Osteoblast (primary cell): Measurements from ENCODE around the gene FADS1. TPM values are rescaled to one million over a fixed set of nuclear protein-coding genes. Genes with fewer than 3 reads are reported as not detected.

Experiments used
- DNase-seq: peaks from one replicate; pipeline ENCODE4 v3.0.0; 2011; ENCODE audit warnings: low spot score, mixed read lengths; ENCODE audit not compliant: insufficient read length; ENCODE audit errors: missing footprints
- H2AFZ ChIP-seq: 2 replicates; pipeline ENCODE4 v1.6.0; 2011; ENCODE audit warnings: mild to moderate bottlenecking, low read length
- H3K27ac ChIP-seq: 2 replicates; pipeline ENCODE4 v1.5.1; 2011; ENCODE audit warnings: mild to moderate bottlenecking, low read depth, low read length, moderate library complexity
- H3K27me3 ChIP-seq: 2 replicates; pipeline ENCODE4 v1.6.0; 2012; ENCODE audit warnings: mild to moderate bottlenecking, control low read depth, inconsistent platforms, low read length, moderate library complexity; ENCODE audit not compliant: insufficient read depth
- H3K36me3 ChIP-seq: 2 replicates; pipeline ENCODE4 v1.5.1; 2011; ENCODE audit warnings: mild to moderate bottlenecking, low read length, control low read depth, moderate library complexity; ENCODE audit not compliant: insufficient read depth
- H3K4me1 ChIP-seq: 2 replicates; pipeline ENCODE4 v1.5.1; 2011; ENCODE audit warnings: mild to moderate bottlenecking, low read length, control low read depth, moderate library complexity; ENCODE audit not compliant: insufficient read depth
- H3K4me2 ChIP-seq: 2 replicates; pipeline ENCODE4 v1.6.0; 2011; ENCODE audit warnings: mild to moderate bottlenecking, low read length; ENCODE audit not compliant: insufficient read depth
- H3K4me3 ChIP-seq: fragments of 200-600 bp; sonication (generic); 3 replicates; pipeline ENCODE4 v1.5.1; 2012; ENCODE audit warnings: mild to moderate bottlenecking, low read length, inconsistent platforms; ENCODE audit not compliant: insufficient read depth
- H3K79me2 ChIP-seq: 2 replicates; pipeline ENCODE4 v1.6.0; 2012; ENCODE audit warnings: mild to moderate bottlenecking, low read length, control low read depth, inconsistent platforms; ENCODE audit not compliant: insufficient read depth
- H3K9me3 ChIP-seq: 2 replicates; pipeline ENCODE4 v1.5.1; 2011; ENCODE audit warnings: low read depth, low read length, control low read depth
- H4K20me1 ChIP-seq: 2 replicates; pipeline ENCODE4 v1.6.0; 2012; ENCODE audit warnings: mild to moderate bottlenecking, low read length, control low read depth; ENCODE audit not compliant: insufficient read depth
- CTCF ChIP-seq: IDR thresholded peaks from 2 replicates; pipeline ENCODE4 v1.5.1; 2011; ENCODE audit warnings: mild to moderate bottlenecking, low read depth, low read length, moderate library complexity; ENCODE audit errors: extremely low read depth
- total RNA-seq: library from RNA; depleted of rRNA; stranded (reverse); fragments of >200 nt; gene quantifications from 2 replicates; pipeline ENCODE4 v1.2.3, GENCODE V29; 2012

FADS1 gene
- total RNA-seq, 1 donor, result 303 TPM

GRCh38 chr11:61846362-61847020 lies 29.7 kb upstream of the FADS1 start:
- Histone ChIP-seq H3K4me1 (no peaks in the 10 kb centered on the region), H3K79me2 (no peaks in the 10 kb centered on the region), H3K4me3 (no peak overlapping the region), H3K36me3 (peaks cover 29% of the 10 kb centered on the region), H4K20me1 (no peaks in the 10 kb centered on the region), H3K27ac (no peak overlapping the region), H2AFZ (no peak overlapping the region), H3K4me2 (no peak overlapping the region), H3K27me3 (no peaks in the 10 kb centered on the region), H3K9me3 (no peaks in the 10 kb centered on the region)
- DNase-seq, result no peak
- no peak for TF ChIP-seq CTCF

DNA sequence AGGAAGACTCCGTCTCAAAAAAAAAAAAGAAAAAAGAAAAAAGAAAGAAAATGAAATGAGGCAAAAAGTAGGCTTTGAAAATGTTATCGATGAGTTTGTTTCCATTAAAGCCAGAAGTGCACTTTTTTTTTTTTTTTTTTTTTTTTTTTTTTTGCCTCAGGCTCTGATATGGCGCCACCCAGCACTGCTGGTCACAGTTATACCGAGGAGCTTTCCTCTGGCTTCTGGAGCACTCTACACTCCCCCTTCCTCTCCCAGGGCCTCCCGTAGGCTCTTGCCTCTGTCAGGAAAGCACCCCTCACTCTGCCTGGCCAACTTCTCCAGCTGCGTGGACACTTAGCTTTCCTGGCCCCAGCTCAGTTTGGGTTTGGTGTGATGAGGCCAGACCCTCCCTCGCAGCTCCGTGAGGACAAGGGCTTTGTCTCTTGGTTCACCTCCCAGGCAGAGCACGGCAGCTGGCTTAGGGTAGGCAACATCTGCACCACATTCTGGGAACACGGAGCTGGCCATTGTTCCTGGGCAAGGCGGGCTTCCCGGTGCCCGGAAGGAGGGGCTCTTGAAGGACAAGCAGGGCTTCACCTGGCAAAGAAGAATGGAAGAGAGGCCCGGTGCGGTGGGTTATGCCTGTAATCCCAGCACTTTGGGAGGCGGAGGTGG lies 28.2 kb upstream of the FADS1 start:
- H3K36me3 ChIP-seq, result peaks cover 32% of the 10 kb centered on the region
- H4K20me1 ChIP-seq, result no peaks in the 10 kb centered on the region

DNA sequence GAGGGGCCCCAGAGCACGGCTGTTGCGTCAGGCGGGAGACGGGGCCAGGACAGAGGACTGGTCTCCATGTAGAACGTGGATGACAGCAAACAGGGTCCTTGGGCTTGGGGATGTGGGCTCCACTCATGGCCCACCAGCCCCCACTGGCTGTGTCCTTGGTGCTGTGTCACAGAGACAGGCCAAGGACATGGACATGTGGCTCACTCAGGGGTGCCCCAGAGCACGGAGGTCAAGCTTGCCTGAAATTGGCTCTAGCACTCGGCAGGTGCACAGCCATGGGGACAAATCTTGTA lies 25.7 kb upstream of the FADS1 start:
- Histone ChIP-seq H3K4me1 (no peaks in the 10 kb centered on the region), H3K27ac (no peak overlapping the region), H3K4me2 (no peak overlapping the region), H2AFZ (no peak overlapping the region), H3K36me3 (peaks cover 27% of the 10 kb centered on the region), H3K4me3 (no peak overlapping the region), H3K9me3 (no peaks in the 10 kb centered on the region), H4K20me1 (no peaks in the 10 kb centered on the region), H3K27me3 (no peaks in the 10 kb centered on the region), H3K79me2 (no peaks in the 10 kb centered on the region)
- no peak for TF ChIP-seq CTCF
- DNase-seq, result no peak

More for the DNA sequence above, 28.2 kb upstream of the FADS1 start:
- H3K4me2 ChIP-seq, result no peak overlapping the region
- DNase-seq, result no peak
- TF ChIP-seq CTCF, result no peak
- H3K4me1 ChIP-seq, result no peaks in the 10 kb centered on the region
- H3K4me3 ChIP-seq, result no peak overlapping the region
- no peak overlapping the region for H3K27ac ChIP-seq
- H2AFZ ChIP-seq, result no peak overlapping the region
- no peaks in the 10 kb centered on the region for H3K27me3 ChIP-seq
- H3K9me3 ChIP-seq, result no peaks in the 10 kb centered on the region
- H3K79me2 ChIP-seq, result no peaks in the 10 kb centered on the region

- H3K4me3 ChIP-seq, result no peak overlapping the region
- no peaks in the 10 kb centered on the region for H3K79me2 ChIP-seq
- H3K9me3 ChIP-seq, result no peaks in the 10 kb centered on the region
- no peaks in the 10 kb centered on the region for H3K27me3 ChIP-seq
- H3K4me2 ChIP-seq, result no peak overlapping the region
- peaks cover 22% of the 10 kb centered on the region for H3K36me3 ChIP-seq
- H3K27ac ChIP-seq, result no peak overlapping the region
- H3K4me1 ChIP-seq, result no peaks in the 10 kb centered on the region
- DNase-seq, result no peak
- TF ChIP-seq CTCF, result no peak
- H4K20me1 ChIP-seq, result no peaks in the 10 kb centered on the region
- H2AFZ ChIP-seq, result no peak overlapping the region
Measured at GRCh38 chr11:61841636-61842527, 25.1 kb upstream of the FADS1 start.
